ENCODE results near the gene AP4B1. TPM values are rescaled to one million over a fixed set of nuclear protein-coding genes. Genes with fewer than 3 reads are reported as not detected.
A peak's percentile ranks its signal among the peaks of the same experiment; 100 is the strongest.

The AP4B1 gene
- total RNA-seq, 6 experiments from 2014 or later: 12.6 to 14.0 (median 13.3) TPM

DNA sequence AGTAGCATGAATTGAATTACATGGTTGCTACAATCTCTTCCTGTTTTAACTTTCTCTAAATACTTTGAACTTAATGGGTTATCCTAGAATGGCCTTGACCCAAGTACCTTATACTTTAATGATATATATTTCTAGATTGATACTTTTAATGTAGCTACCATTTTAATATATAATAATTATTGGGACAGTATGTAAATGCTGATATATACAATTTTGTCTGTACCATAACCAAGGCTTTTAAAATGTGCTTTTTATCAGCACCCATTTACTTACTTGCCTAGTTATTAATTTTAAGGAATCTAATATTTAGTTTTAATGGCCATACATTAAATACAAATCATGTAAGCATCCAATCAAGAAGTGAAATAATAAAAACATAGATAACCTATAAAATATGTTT lies 37.9 kb upstream of the AP4B1 start:
- Mint-ChIP-seq H3K4me3 (no peak overlapping the region), H3K9me3 (no peaks in the 10 kb centered on the region), H3K4me1 (ENCODE audit: low read depth) (peaks cover 40% of the 10 kb centered on the region), H3K36me3 (ENCODE audit: low read depth) (peaks cover 30% of the 10 kb centered on the region), H3K27me3 (ENCODE audit: insufficient read depth) (peaks cover 2% of the 10 kb centered on the region), H3K27ac (no peak overlapping the region)
- TF ChIP-seq, protein P1, sequence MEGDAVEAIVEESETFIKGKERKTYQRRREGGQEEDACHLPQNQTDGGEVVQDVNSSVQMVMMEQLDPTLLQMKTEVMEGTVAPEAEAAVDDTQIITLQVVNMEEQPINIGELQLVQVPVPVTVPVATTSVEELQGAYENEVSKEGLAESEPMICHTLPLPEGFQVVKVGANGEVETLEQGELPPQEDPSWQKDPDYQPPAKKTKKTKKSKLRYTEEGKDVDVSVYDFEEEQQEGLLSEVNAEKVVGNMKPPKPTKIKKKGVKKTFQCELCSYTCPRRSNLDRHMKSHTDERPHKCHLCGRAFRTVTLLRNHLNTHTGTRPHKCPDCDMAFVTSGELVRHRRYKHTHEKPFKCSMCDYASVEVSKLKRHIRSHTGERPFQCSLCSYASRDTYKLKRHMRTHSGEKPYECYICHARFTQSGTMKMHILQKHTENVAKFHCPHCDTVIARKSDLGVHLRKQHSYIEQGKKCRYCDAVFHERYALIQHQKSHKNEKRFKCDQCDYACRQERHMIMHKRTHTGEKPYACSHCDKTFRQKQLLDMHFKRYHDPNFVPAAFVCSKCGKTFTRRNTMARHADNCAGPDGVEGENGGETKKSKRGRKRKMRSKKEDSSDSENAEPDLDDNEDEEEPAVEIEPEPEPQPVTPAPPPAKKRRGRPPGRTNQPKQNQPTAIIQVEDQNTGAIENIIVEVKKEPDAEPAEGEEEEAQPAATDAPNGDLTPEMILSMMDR (IDR thresholded peaks at IDR 0.05): no peak
- DNase-seq: no peak

DNA sequence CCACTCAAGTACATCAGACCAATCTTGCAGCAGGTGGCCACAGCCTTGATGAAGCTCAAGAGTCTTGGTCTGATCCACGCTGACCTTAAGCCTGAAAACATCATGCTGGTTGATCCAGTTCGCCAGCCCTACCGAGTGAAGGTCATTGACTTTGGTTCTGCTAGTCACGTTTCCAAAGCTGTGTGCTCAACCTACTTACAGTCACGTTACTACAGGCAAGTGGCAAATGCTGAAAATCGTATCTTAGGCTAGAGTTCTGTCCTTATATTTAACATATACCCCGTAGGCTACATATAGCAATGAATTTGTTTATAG lies 36.6 kb upstream of the AP4B1 start:
- Mint-ChIP-seq H3K36me3 (ENCODE audit: low read depth) (peaks cover 30% of the 10 kb centered on the region), H3K27me3 (ENCODE audit: insufficient read depth) (peaks cover 2% of the 10 kb centered on the region), H3K4me1 (ENCODE audit: low read depth) (peaks cover 40% of the 10 kb centered on the region), H3K9me3 (no peaks in the 10 kb centered on the region), H3K4me3 (no peak overlapping the region), H3K27ac (no peak overlapping the region)
- no peak for DNase-seq
- TF ChIP-seq, protein P1 (IDR thresholded peaks at IDR 0.05): no peak

DNA sequence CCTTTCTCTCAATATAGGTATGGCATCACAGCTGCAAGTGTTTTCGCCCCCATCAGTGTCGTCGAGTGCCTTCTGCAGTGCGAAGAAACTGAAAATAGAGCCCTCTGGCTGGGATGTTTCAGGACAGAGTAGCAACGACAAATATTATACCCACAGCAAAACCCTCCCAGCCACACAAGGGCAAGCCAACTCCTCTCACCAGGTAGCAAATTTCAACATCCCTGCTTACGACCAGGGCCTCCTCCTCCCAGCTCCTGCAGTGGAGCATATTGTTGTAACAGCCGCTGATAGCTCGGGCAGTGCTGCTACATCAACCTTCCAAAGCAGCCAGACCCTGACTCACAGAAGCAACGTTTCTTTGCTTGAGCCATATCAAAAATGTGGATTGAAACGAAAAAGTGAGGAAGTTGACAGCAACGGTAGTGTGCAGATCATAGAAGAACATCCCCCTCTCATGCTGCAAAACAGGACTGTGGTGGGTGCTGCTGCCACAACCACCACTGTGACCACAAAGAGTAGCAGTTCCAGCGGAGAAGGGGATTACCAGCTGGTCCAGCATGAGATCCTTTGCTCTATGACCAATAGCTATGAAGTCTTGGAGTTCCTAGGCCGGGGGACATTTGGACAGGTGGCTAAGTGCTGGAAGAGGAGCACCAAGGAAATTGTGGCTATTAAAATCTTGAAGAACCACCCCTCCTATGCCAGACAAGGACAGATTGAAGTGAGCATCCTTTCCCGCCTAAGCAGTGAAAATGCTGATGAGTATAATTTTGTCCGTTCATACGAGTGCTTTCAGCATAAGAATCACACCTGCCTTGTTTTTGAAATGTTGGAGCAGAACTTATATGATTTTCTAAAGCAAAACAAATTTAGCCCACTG lies 36.0 kb upstream of the AP4B1 start:
- TF ChIP-seq, protein P1 (IDR thresholded peaks at IDR 0.05): no peak
- Mint-ChIP-seq H3K4me1 (ENCODE audit: low read depth) (peaks cover 40% of the 10 kb centered on the region), H3K36me3 (ENCODE audit: low read depth) (peaks cover 30% of the 10 kb centered on the region), H3K9me3 (no peaks in the 10 kb centered on the region), H3K4me3 (no peak overlapping the region), H3K27me3 (ENCODE audit: insufficient read depth) (peaks cover 2% of the 10 kb centered on the region), H3K27ac (no peak overlapping the region; the same call in 1 of the 2 replicates)
- DNase-seq: no peak

DNA sequence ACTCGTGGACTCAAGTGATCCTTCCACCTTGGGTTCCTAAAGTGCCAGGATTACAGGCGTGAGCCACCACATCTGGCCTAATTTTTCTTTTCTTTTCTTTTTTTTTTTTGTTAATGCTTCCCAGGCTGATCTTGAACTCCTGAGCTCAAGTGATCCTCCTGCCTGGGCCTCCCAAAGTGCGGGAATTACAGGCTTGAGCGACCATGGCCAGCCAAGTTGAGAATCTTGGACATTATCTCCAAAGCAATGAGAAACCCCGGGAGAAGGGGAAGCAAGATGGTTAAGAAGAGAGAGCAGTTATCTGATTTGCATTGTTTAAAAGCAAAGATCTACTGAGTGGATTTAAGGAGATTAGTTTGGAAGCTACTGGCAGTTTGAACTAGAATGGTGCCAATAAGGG lies 33.6 kb upstream of the AP4B1 start:
- H3K4me3 Mint-ChIP-seq: no peak overlapping the region

DNA sequence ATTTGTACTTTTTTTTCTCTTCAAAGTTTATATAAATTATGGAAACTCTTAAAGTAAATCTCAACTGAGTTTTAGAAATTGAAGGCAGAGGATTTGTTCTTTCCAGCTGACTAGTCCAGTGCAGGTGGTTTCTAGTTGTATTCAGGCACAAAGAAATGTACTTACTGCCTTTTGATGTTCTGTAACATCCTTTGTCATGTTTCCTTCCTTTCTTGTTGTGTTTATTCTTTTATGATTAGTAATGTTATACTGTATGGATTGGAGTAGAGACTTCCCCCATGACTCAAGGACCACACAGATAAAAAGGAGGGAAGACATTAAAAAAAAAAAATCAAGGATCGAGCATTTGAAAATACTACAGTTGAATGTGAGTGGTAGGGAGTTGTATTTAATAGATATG lies 32.5 kb upstream of the AP4B1 start:
- H3K9me3 Mint-ChIP-seq: no peaks in the 10 kb centered on the region
- H3K27ac Mint-ChIP-seq: no peak overlapping the region; the same call in 1 of the 2 replicates
- H3K36me3 Mint-ChIP-seq (ENCODE audit: low read depth): peaks cover 25% of the 10 kb centered on the region; the same call in 1 of the 2 replicates
- peaks cover 7% of the 10 kb centered on the region for H3K27me3 Mint-ChIP-seq (ENCODE audit: insufficient read depth)
- no peak for DNase-seq
- peaks cover 60% of the 10 kb centered on the region for H3K4me1 Mint-ChIP-seq (ENCODE audit: low read depth)
- H3K4me3 Mint-ChIP-seq: no peak overlapping the region
- TF ChIP-seq, protein P1 (IDR thresholded peaks at IDR 0.05): no peak

More for the DNA sequence above, 33.6 kb upstream of the AP4B1 start:
- Mint-ChIP-seq H3K9me3 (no peaks in the 10 kb centered on the region), H3K36me3 (ENCODE audit: low read depth) (peaks cover 26% of the 10 kb centered on the region), H3K27ac (peak overlapping the region; percentile 8; the same call in 1 of the 2 replicates), H3K27me3 (ENCODE audit: insufficient read depth) (peaks cover 7% of the 10 kb centered on the region), H3K4me1 (ENCODE audit: low read depth) (peaks cover 51% of the 10 kb centered on the region)
- TF ChIP-seq, protein P1 (IDR thresholded peaks at IDR 0.05): no peak
- no peak for DNase-seq

All from HFFc6 (cell line).